ENCODE data around the gene CPNE5.

CPNE5 gene

DNA sequence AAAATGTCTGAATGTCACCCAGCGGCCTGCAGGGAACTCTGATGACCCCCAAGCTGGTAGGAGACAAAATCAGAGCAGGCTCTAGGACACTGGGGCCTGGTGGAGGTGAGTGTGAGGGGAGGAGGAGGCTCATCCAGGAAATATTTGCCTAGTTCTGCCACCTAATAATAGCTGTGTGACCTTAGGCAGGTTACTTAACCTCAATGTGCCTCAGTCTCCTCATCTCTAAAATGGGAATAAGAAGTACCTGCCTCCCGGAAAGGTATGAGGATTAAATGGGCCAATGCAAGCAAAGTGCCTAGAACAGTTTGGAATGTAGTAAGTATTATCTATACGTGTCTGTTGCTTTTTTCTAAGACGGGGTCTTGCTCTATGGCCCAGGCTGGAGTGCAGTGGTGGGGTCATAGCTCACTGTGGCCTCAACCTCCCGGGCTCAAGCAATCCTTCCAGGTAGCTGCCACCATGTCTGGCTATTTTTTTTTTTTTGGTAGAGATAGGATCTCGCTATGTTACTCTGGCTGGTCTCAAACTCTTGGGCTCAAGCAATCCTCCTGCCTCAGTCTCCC is 81.2 kb downstream of the CPNE5 start:
- DNase-seq, result no peak

DNA sequence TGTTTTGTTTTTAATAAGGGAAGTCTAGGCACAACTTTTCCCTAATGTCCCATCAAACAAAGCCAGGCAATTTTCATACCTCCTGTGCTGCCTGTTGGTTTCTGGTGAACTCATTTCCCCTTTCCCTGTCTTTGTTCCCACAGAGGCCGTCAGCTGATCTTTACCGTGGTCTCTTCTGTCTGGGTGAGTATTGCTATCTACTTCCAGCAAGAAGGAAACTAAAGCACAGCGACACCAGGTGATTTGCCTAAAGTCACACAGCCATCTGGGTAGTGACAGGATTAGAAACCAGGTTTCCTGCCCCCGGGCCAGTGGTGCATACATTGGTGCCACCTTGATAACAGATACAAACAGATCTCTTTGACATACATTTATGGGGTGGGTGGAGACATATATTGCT is 82.0 kb downstream of the CPNE5 start:
- no peak for DNase-seq

DNA sequence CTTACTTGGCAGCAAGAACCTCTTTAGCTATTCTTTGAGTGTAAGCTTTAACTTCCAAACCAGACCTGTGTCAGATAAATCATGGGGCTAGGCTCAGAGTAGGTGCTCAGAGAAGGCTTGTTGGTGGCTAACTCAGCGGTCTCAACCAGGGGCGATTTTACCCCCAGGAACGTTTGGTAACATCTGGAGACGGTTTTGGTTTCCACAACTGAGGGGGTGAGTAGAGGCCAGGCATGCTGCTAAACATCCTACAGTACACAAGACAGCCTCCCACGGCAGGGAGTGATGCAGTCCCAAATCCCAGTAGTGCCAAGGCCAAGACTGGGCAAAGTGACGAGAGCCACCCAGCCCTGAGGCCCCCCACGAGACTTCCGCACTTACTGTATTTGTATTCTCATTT is 82.5 kb downstream of the CPNE5 start:
- DNase-seq, result no peak

- DNase-seq, result no peak
Observed at GRCh38 chr6:36755435-36756348, 83.6 kb downstream of the CPNE5 start.

DNA sequence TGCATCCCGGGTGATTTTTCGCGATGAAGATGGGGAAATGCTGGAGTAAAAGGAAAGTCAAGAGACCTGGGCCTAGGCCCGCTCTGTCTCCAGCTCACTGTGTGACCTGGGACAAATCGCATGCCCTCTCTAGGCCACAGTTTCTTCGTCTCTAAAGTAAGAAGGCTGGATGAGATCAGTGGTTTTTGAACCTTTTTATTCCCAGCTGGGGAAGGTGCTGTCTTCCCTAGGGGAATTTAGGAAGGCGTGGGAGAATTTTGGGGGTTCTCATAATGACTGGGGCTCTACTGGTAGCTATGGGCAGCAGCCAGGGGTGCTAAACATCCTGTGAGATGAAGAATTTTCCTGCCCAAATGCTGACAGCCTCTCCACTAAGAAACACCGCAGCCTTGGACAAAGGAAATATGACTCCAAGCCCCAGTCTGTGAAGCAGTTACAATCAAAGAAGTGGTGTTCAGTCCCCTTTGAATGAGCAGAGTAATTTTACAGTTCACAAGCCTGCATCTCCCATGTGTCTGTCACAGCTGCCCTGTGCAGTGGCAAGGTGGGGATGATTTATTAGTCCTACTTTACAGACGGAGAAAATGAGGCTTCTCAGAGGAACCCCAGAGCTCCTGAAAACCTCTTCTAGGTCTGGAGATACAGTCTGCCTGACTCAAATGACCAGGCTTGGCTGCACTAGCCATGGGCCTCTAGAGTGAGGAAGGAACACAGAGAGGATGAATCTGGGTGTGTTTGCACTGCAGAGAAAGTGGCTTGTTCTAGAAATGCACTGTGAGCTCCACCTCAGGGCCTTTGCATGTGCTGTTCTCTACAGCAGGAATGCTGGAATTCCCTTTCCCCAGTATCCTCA is 84.4 kb downstream of the CPNE5 start:
- no peak for DNase-seq

- no peak for DNase-seq
Observed at GRCh38 chr6:36753671-36754405, 85.4 kb downstream of the CPNE5 start.

DNA sequence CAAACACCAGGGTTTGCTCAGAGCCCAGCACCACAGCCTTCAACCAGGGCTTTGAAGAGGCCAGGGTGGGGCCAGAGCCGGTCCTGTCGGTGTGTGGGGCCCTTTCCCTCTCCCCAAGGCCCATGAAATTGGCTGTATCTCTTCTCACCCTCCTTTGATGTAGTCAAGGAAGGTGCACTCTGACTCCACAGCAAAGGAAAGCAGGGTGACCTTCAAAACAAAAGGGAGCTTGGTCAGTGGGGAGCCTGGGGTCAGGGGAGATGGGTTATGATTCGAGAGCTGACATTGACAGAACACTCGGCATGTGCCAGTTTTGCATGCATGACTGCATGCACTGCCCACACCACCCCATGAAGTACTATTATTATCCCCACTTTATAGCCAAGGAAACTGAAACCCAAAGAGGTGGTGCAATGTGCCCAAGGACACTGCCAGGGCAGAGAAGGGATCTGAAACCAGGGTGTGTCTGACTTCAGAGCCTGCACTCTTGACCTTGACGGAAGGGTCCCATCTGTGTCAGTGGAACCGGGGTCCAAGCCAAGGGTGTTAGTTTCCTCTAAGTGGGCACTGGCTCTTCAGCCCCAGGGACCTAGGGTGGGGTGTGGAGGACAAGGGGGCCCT is 86.2 kb downstream of the CPNE5 start:
- no peak for DNase-seq

GRCh38 chr6:36752187-36752885 is 86.9 kb downstream of the CPNE5 start:
- DNase-seq, result no peak

GRCh38 chr6:36751833-36752186 is 87.4 kb downstream of the CPNE5 start:
- no peak for DNase-seq

DNA sequence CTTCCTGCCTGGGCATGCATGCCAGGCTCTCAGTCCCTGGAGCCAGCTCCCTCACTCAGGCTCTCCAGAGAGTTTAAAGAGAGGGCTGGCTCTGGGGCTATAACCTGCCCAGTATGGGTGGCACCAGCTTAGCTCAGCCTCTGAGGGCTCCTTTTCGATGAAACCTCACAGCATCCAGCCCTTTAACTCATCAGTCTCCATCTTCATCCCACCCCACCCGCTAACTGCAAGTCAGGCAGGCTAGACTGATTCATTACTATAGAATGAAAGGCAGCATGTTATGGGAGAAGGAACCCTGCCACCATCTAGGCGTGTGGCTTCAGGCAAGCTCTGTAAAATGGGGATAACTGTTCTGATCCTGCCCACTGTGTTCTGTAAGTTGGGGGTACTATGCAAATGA is 88.2 kb downstream of the CPNE5 start:
- DNase-seq, result no peak

DNA sequence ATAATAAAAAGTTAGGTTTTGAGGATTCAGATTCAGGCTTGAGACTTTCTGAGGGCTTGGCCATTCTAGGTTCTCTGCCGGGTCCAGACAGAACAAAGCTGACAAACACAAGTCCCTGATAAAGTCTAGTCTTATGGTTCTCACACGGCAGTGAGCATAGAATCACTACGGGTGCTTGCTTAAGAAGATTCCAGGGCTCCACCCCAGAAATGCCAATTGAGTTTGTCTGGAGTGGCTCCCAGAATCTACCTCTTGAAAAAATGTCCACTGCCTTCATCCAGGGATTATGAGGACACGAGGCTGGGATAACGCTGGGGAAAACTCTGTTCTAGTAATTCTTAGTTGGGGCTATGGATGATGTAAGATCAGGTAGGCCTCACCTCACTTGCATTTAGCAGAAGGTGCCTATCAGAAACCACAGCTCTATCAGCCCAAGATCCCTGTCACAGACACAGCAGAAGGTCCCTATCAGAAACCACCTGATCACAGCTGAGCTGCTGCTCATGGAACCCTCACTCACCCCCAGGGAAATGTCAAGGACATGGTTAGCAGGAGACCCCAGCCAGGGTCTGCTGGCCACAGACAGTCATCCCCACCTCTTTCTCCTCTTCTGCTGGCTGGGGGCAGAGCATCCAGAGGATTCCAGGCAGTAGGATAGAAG is 89.3 kb downstream of the CPNE5 start:
- no peak for DNase-seq

DNA sequence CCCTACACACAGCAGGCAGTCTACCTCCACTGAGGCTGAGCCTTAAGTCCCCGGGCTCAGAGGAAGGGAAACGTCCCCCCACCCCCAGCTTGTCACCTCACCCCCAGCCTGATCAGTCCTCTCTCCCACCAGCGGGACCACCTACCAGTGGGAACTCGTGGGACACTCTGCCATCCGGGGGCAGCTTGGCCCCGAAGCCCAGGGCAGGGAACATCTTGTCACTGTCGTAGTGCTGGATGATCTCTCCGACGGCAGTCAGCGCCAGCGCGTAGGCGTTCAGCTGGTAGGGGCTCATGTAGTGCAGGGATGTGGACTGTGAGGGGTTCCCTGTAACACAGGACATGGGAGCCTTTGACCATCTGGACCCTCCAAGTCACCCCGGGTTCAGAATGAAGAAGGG is 93.0 kb downstream of the CPNE5 start:
- no peak for DNase-seq

DNA sequence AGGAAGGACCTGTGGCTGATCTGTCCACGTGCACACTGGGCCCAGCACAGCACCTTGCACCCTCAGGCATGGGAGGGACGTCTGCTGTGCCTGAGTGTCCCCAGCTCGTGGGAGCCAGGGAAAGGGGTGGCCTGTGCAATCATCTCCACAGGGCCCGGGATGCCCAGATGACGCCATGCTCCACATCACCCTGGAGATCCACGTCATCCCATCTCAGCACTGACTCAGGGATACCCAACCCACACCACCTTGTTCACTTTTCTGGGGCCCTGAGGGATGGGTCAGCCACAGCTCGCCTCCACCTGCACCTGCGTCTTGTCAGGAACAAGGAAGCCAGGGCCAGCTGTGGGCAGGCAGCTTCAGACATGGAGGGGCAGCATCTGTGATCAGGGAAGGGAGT is 93.4 kb downstream of the CPNE5 start:
- DNase-seq, result no peak

GRCh38 chr6:36745283-36745682 is 94.0 kb downstream of the CPNE5 start:
- no peak for DNase-seq

DNA sequence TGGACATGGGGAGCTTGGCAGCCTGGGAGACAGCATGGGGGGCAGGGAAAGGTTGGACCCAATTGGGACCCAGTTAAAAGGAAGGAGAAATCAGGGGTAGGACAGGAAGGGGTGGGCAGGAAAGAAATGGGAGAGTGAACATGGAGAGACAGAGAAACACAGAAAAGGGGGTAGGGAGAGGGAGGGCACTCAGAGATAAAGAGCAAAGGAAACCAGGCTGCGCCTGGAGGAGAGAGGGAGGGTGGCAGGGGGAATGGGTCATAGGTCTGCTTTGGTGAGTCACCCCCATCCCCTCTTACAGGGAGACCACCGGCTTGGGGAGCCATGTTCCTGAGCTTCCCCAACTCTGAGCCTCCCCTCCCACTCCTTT is 95.0 kb downstream of the CPNE5 start:
- DNase-seq, result no peak

- DNase-seq, result no peak
Observed at GRCh38 chr6:36743538-36744303, 95.5 kb downstream of the CPNE5 start.

DNA sequence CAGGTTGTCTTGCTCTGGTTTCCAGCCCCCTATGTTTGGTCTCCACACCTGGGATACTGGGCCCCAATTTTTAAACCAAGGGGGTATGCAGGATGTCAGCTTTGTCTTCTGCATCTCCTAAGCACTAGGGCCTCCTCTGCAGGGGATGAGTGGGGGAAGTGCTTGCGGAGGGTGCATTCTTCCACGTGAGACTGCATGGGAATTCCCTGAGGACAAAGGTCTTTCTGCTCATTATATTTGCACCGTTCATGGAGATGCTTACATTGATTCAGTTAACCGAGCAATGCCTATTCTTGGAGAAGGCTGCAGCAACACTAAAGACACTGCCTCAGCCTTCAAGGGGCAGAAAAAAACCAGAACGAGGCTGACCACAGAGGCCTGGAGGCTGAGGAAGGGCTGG is 96.2 kb downstream of the CPNE5 start:
- DNase-seq, result no peak

DNA sequence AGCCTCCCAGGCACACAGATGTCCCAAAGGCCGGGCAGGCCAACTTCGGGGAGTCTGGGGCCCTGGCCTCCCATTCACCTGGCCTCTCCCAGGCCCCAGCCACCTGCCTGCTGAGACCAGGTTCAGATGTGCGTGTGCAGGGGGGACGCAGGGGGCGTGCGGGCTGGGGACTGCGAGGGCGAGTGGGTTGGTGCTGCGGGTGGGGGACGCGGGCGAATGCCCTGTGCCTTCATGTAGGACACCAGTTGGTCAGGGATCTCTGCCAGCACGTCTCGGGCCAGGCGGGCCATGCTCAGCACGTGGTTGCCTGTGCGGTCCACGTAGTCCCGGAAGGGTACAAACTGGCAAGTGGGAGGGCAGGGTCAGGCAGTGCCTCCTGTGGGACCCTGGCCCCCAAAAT is 97.1 kb downstream of the CPNE5 start:
- no peak for DNase-seq

DNA sequence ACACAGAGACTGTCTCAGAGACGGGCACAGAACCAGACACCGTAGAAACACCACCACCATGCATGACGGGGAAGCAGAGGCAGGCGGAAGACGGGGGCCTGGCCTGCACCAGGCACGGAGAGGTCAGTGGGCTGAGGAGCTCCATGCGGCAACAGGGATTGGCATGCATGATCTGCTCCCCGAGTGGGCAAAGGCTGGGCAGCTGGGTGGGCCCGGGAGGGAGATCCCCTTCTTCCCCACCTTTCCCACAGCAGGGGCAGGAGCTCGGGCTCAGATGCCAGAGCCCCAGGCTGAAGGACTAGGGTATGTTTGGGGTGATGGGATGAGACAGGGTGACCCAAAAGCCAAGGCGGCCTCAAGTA is 98.4 kb downstream of the CPNE5 start:
- no peak for DNase-seq

DNA sequence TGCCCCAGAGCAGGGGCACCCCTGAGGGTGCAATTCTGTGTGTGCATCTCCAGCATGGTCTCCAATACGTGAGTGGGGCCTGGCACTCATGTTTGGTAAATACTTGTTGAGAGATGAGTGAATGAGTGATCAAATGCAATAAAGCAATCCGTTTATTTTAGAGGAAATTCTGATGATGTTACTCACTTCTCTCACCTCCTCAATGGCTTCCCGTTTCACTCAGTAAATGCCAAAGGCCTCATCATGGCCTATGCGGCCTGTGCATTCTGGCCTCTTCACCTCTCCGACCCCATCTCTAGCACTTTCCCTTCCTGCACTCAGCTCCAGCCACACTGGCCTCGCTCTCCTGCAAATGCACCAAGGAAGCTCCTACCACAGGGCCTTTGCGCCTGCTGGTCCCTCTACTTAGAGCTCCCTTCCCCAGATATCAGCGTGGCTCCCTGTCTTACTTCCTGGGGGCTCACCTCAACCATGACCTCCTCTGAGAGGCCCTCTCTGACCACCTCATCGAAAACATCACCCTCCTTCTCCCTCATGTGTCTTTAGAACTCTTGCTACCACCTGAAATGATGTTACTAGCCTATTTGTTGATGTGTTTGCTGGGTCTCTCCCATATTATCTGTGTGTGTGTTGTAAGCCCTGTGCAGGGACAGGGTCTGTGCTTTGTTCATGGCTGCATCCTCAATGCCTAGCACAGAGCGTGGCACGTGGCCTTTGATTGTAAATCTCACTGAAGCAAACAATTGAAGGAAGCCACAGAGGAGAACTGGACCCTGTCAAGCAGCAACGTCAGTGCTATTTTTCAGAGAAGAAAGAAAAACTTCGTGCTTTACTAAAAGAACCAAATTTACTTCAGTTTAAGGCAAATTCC is 99.1 kb downstream of the CPNE5 start:
- DNase-seq, result no peak

All from NCI-H2107 (cell line).